HG02642 (cell line): ENCODE measurements around the gene PKNOX2.

Source experiments
- ATAC-seq: cut with Tn5 transposase; IDR thresholded peaks from one replicate; pipeline ENCODE4 v1.9.1; 2021; ENCODE audit warnings: mild to moderate bottlenecking; ENCODE audit not compliant: unreplicated experiment, poor library complexity

The PKNOX2 gene

GRCh38 chr11:125228445-125228844 is 63.9 kb downstream of the PKNOX2 start:
- ATAC-seq, result no peak

GRCh38 chr11:125228993-125229392 is 64.4 kb downstream of the PKNOX2 start:
- no peak for ATAC-seq

- no peak for ATAC-seq
Observed at GRCh38 chr11:125229916-125230315, 65.4 kb downstream of the PKNOX2 start.

GRCh38 chr11:125233116-125233515 is 68.6 kb downstream of the PKNOX2 start:
- ATAC-seq, result no peak

DNA sequence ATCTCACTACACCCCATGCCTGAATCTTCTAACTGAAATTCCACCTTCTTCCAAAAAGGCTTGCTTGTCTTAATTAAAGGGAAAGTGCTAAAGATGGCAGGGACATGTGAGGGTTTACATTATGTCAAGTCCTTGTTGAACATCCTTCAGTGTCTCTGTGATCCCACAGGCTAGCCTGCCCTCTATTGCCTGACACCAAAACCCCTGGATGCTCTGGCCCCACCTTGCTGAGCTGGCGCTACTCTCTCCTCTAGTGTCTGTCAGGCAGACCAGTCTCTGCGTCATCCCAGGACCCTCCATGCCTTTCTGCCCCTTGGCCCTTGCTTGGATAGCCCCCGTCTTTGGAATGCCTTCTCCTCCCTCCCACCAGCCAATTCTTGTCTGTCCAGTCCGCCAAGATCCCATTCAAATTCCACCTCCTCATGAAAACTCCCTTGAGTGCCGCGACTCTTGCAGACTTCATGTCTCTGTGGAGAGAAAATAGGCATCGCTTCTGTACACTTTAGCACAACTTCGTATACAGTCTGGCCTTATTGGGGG is 69.3 kb downstream of the PKNOX2 start:
- ATAC-seq, result no peak

GRCh38 chr11:125235071-125235471 is 70.5 kb downstream of the PKNOX2 start:
- ATAC-seq, result no peak

DNA sequence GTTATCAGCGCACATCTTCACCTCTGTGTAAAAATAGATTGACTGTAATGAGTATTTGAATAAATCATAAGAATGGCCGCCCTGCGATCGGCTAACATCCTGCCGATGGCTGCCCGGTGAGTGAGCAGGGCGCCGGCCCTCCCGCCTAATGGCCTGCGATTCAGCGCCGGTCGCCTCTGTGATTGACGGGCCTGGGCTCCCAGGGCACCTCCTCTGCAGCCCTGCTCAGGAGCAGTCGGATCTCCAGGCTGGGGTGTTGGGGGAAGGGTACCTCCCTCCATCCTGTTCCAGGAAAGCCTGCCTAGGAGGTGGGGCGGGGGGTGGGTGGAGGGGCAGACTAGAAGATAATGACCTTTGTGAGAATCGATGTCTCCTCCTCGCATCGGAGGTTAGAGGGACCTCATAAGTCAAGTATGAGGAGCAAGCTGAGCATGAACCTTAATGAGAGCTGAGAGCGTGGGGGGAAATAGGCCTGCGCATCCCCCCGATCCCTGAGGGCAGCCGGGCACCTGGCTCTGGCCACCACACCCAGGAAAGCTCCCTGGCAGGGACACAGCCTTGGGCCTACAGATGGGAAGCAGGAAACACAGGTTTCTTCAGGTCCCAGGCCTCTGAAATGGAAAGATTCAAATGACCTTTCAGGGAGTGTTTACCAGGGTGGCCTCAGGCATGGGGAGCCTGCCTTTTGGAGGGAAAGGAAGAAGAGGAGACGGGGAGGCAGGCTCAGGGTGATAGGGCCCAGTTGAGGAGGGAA is 71.7 kb downstream of the PKNOX2 start:
- no peak for ATAC-seq

DNA sequence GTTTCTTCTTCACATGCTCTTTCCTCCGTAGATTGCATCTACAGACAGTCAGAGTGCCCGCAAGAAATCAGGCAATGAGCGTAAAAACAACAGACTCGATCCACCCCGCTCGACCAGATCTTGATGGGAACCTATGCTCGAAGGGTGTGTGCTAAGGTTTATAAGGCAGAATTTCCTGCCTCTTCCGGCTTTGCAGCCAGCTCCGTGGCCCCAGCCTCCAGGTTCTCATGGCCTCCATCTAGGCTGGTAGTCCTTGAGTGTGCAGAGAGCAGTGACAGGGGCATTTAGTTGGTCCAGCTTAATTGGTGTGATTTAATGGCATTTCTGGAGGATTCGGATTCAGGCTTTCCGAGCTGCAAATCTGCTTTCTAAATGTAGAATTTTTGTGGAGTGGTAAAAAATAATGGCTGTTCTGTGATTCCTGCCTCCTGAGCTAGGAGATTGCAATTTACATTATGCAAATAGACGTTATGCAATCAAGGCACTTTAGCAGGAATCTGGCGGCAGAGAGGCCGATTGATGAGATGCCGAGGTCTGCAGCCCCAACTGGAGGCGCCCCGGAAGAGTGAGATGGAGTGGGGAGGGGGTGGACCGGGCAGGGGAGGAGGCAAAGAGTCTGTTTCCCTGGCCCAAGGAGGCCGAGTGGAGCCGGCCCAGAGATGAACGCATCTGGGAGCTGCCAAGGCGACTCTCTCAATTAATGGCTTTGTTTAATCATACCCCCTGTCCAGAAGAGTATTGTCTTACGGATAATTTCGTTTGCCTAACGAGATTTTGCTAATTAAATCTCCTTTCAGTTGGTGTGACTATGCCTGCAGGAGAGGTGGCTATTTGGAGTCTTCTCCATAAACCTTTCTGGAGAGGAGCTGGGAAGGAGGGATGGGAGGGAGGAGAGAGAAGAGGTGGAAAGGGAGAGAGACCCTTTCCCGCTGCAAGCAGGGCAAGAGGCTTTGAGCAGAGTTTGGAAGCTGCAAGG is 75.3 kb downstream of the PKNOX2 start:
- ATAC-seq, result no peak

DNA sequence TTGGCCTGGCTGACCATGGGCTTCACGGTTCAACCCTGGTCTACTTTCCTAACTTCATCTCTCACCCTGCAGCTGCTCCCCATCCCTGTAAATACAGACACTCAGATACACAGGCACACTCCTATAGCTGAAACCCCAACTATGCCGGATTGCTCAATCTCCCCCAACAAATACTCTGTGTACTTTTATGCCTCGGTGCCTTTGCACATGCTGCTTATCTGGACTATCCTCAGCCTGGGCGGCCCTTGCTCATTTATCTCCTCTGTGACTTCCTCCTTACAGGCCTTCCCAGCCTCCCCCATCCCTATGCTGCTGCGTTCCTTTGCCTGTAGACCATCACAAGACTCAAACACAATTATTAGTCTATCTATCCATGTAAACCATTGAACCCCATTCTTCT is 76.6 kb downstream of the PKNOX2 start:
- no peak for ATAC-seq

GRCh38 chr11:125242141-125242775 is 77.7 kb downstream of the PKNOX2 start:
- no peak for ATAC-seq

DNA sequence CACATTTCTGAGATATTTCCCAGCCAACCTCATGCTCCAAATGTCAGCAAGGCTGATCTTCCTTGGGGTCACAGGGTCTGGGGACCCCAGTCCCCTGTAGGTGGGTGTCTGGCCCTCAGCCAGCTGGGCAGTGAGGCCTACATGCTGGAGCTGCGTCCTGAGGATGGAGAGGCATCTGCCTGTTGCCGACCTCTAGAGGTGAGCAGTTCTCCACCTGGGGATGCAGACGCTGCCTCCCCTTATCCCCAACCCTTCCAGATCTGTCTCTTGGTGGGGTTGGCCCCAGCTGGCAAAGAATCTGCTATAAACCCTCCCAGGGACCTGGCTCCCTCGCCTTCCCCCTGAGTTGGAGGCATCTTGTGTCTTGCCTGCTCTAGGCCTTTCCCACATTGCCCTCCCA is 79.6 kb downstream of the PKNOX2 start:
- ATAC-seq, result no peak

- ATAC-seq, result no peak
Observed at GRCh38 chr11:125245299-125245698, 80.7 kb downstream of the PKNOX2 start.

- no peak for ATAC-seq
Observed at GRCh38 chr11:125247431-125247830, 82.9 kb downstream of the PKNOX2 start.

- ATAC-seq, result no peak
Observed at GRCh38 chr11:125250318-125251213, 86.0 kb downstream of the PKNOX2 start.

DNA sequence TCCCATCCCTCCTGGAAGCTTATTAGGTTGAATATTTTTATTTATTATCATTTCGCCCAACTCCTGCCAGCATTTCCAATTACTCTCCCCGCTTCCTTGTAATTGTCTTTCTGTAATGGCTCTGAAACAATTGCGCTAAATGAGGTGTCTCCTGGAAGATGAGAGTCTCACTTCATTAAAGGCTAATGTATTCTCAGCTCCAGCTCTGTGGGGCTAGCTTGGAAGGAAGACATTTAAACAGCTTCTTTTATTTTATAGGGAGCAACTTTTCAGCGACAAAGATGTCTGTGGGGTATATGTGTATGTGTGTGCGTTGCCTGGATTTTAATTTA is 86.6 kb downstream of the PKNOX2 start:
- ATAC-seq, result no peak

DNA sequence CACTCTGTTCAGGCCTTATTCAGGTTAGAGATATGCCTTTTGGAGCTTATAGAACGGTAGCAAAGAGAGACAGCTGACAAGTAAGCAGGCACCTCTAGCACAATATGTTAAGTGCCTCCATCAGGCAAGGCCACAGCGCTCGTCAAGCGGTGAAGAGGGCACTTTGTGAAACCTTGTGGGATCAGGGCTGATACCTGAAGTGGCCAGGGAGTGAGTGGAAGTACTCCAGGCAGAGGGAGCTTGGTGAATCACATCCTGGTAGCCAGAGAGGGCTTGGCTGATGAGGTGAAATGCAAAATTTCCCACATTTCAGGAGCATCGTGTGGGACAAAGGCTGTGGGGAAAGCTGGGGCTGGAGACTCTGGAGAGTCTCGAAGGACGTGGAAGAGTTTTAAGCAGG is 87.4 kb downstream of the PKNOX2 start:
- ATAC-seq, result no peak

DNA sequence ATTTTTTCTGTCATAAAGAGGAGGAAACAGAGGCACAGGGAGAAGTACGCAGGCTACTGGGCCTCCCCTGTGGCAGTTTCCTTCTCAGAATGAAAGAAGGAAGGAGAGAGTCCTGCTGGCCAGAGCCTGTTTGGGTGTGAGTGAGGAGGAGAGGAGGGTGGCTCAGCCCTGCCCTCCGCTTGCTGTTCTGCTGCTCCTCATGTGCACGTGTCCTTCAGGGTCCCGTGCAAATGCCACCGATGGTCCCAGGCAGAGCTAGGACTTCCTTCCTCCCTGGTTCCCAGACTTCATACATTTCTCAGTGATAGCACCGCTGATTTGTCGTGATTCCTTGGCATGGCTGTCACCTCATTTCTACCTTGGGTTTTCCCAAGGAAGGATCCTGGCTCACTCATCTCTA is 88.7 kb downstream of the PKNOX2 start:
- no peak for ATAC-seq

GRCh38 chr11:125253795-125254525 is 89.4 kb downstream of the PKNOX2 start:
- ATAC-seq, result no peak

DNA sequence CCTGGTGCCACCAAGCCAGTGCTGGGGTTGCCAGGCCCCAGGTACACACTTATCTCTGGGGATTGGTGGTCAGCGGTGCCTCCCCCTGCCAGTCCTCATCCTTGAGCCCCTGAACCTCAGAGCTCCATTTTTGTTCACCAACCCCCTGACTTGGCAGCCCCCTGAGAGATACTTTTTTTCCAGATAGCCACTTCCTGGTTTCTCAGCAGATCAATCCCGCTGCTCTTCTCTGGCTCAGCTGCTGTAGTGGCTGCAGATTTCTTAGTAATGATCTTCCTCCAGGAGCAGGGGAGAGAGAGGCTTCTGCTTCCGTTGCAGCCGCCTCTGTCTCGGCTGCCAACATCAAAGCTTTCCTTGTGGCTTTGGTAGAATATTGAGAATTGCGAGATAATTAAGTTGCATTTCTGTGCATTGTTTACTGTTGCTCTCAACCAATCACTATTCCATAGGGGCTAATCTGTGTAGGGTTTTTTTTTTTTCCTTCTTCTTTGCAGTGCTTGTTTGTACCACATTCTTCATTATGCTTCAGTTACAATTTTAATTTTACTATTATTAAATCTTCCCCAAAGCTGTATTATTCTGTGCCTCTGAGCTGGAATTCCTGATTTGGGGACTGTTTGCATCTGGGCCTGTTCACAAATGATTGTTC is 92.1 kb downstream of the PKNOX2 start:
- ATAC-seq, result no peak
